Upper lobe of left lung (tissue), 6 donors: Measurements from ENCODE around the gene UBXN4. TPM values are rescaled to one million over a fixed set of nuclear protein-coding genes. Genes with fewer than 3 reads are reported as not detected.

ENCODE experiments used
- ATAC-seq, 2 donors: fragments of 200-7000 bp; cut with Tn5 transposase; one replicate each; pipeline ENCODE4 v1.9.1; 2022; ENCODE audit warnings: mild to moderate bottlenecking in 2 of 2, moderate library complexity in 2 of 2; ENCODE audit not compliant: low FRiP score in 2 of 2
- DNase-seq, 2 donors: peaks; one replicate each; pipeline ENCODE4 v3.0.0-alpha.2; 2019 to 2020
- H3K27ac ChIP-seq, 4 donors: fragments of 200-600 bp; sonication (generic); one replicate each; pipeline ENCODE4 v1.5.1; 2016 to 2019
- H3K27me3 ChIP-seq, 4 donors: fragments of 200-600 bp; sonication (generic); one replicate each; pipeline ENCODE4 v1.5.1; 2017 to 2019
- H3K36me3 ChIP-seq, 4 donors: fragments of 200-600 bp; sonication (generic); one replicate each; pipeline ENCODE4 v1.5.1; 2016 to 2019
- H3K4me1 ChIP-seq, 4 donors: fragments of 200-600 bp; sonication (generic); one replicate each; pipeline ENCODE4 v1.5.1; 2018 to 2019
- H3K4me3 ChIP-seq, 4 donors: fragments of 200-600 bp; sonication (generic); one replicate each; pipeline ENCODE4 v1.5.1; 2017 to 2019; ENCODE audit warnings: mild to moderate bottlenecking in 2 of 4, moderate library complexity in 1 of 4
- H3K9me3 ChIP-seq, 4 donors: fragments of 200-600 bp; sonication (generic); one replicate each; pipeline ENCODE4 v1.5.1; 2018 to 2019
- CTCF ChIP-seq, 6 experiments: fragments of 450-650 bp in 4 of 6; fragments of 200-600 bp in 2 of 6; sonication (generic) in 2 of 6; IDR thresholded peaks; one replicate each; pipeline ENCODE4 v1.5.1; 2016 to 2019; ENCODE audit warnings: antibody characterized with exemption in 6 of 6
- EP300 ChIP-seq, 4 donors: sonication (generic); formaldehyde crosslinking; IDR thresholded peaks; one replicate each; pipeline ENCODE4 v1.5.1; 2017; ENCODE audit warnings: antibody characterized with exemption in 4 of 4, control low read depth in 2 of 4
- POLR2A ChIP-seq, 4 donors: fragments of 450-650 bp; IDR thresholded peaks; one replicate each; pipeline ENCODE4 v1.5.1; 2016 to 2017; ENCODE audit warnings: antibody characterized with exemption in 4 of 4, mild to moderate bottlenecking in 2 of 4
- POLR2AphosphoS5 ChIP-seq, 2 donors: sonication (generic); formaldehyde crosslinking; IDR thresholded peaks; one replicate each; pipeline ENCODE4 v1.5.1; 2017; ENCODE audit warnings: antibody characterized with exemption in 2 of 2
- WGBS, 2 donors: methylation state at CpG; one replicate each; pipeline ENCODE4 v1.1.5; 2017 to 2018; 5-methylcytosine and 5-hydroxymethylcytosine counted together
- total RNA-seq, 6 donors: library from RNA; depleted of rRNA in 4 of 6; stranded (reverse); fragments of >200 nt in 4 of 6; gene quantifications; one replicate each; pipeline versions ENCODE4 v1.1.0 to v1.2.1, GENCODE V29; 2016 to 2021
- donor health status: DM: no; HTN: no; CAD: no; lungs with moderate emphysema.
- donor health status: DM: no; HTN: yes; CAD: no; lungs with severe emphysema.

Gene UBXN4
- total RNA-seq, 6 donors from 2014 or later: 34.0 to 101 (median 67.8) TPM

GRCh38 chr2:135755573-135755972 is 13.9 kb downstream of the UBXN4 start:
- TF ChIP-seq POLR2AphosphoS5 (IDR thresholded peaks at IDR 0.05): no peak
- TF ChIP-seq POLR2A (IDR thresholded peaks at IDR 0.05): no peak
- no peak for TF ChIP-seq EP300 (IDR thresholded peaks at IDR 0.05)
- no peak for TF ChIP-seq CTCF (IDR thresholded peaks at IDR 0.05)

DNA sequence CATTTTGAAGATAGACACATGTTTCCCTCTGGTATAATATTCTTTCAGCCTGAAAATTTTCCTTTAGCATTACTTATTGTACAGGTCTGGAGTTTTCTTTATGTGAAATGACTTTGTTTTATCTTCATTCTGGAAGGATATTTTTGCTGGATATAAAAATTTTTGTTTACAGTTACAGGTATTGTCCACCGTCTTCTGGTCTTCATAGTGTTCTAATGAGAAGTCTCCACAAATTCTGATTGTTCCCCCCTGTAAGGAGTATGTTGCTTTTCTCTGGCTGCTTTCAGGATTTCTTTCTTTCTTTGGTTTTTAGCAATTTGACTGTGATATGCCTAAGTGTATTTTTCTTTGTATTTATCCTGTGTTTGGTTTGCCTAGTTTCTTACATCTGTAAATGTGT is 15.0 kb downstream of the UBXN4 start:
- no peak for ATAC-seq
- Histone ChIP-seq H3K4me1 (no peaks in the 10 kb centered on the region), H3K9me3 (peaks cover 2 to 10% (median 9%) of the 10 kb centered on the region in 4 donors), H3K27ac (no peak overlapping the region), H3K27me3 (no peaks in the 10 kb centered on the region), H3K36me3 (peaks cover 20 to 99% (median 70%) of the 10 kb centered on the region in 4 donors), H3K4me3 (no peak overlapping the region)
- DNase-seq: no peak
- WGBS, 2 donors: 100% methylated on average over 1 of the region's 1 CpG
- TF ChIP-seq CTCF (IDR thresholded peaks at IDR 0.05) (no peak), POLR2A (IDR thresholded peaks at IDR 0.05) (no peak)

More at GRCh38 chr2:135755573-135755972, 13.9 kb downstream of the UBXN4 start:
- ATAC-seq: no peak
- Histone ChIP-seq H3K36me3 (peaks cover 20 to 96% (median 62%) of the 10 kb centered on the region in 4 donors), H3K27me3 (no peaks in the 10 kb centered on the region), H3K9me3 (peaks cover 2 to 10% (median 9%) of the 10 kb centered on the region in 4 donors), H3K4me3 (no peak overlapping the region), H3K4me1 (no peaks in the 10 kb centered on the region), H3K27ac (no peak overlapping the region)
- WGBS, 2 donors: 97 to 99% methylated on average over 2 of the region's 2 CpGs
- no peak for DNase-seq

DNA sequence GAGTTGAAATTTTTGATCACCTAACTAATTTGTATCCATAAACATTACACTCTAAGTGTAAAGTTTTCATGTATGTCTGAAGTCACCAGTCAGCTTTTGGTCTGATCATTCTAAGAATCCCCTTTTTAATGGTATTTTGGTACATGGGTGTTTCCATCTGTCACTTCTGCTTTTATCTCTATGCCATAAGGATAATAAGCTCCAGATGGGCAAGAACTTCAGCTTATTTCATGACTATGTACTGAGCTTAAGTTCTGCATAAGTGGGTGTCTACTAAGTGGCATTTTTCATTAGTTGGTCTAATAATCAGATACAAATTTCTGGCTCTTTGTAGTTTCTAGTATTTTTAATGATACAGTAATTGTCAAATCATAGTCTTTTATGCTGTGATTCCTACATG is 20.4 kb downstream of the UBXN4 start:
- DNase-seq: no peak
- Histone ChIP-seq H3K9me3 (peaks cover 0 to 5% (median under 1%) of the 10 kb centered on the region in 4 donors), H3K4me3 (no peak overlapping the region), H3K36me3 (peaks cover 13 to 99% (median 69%) of the 10 kb centered on the region in 4 donors), H3K27me3 (no peaks in the 10 kb centered on the region), H3K4me1 (no peaks in the 10 kb centered on the region), H3K27ac (no peak overlapping the region)
- TF ChIP-seq POLR2A (IDR thresholded peaks at IDR 0.05) (no peak), POLR2AphosphoS5 (IDR thresholded peaks at IDR 0.05) (no peak), CTCF (IDR thresholded peaks at IDR 0.05) (no peak), EP300 (IDR thresholded peaks at IDR 0.05) (no peak)
- no peak for ATAC-seq

- peaks cover 0 to under 1% (median 0%) of the 10 kb centered on the region in 4 donors for H3K9me3 ChIP-seq
- ATAC-seq (no peak), DNase-seq (no peak)
- H3K27ac ChIP-seq: no peak overlapping the region
- WGBS, 2 donors: 80 to 100% methylated on average over 1 of the region's 1 CpG
- H3K27me3 ChIP-seq: no peaks in the 10 kb centered on the region
- H3K36me3 ChIP-seq: peaks cover 13 to 99% (median 67%) of the 10 kb centered on the region in 4 donors
- H3K4me3 ChIP-seq: no peak overlapping the region
- TF ChIP-seq POLR2AphosphoS5 (IDR thresholded peaks at IDR 0.05) (no peak), POLR2A (IDR thresholded peaks at IDR 0.05) (no peak), CTCF (IDR thresholded peaks at IDR 0.05) (no peak), EP300 (IDR thresholded peaks at IDR 0.05) (no peak)
- no peaks in the 10 kb centered on the region for H3K4me1 ChIP-seq
These were observed 20.9 kb downstream of the UBXN4 start for GRCh38 chr2:135762530-135762929.

DNA sequence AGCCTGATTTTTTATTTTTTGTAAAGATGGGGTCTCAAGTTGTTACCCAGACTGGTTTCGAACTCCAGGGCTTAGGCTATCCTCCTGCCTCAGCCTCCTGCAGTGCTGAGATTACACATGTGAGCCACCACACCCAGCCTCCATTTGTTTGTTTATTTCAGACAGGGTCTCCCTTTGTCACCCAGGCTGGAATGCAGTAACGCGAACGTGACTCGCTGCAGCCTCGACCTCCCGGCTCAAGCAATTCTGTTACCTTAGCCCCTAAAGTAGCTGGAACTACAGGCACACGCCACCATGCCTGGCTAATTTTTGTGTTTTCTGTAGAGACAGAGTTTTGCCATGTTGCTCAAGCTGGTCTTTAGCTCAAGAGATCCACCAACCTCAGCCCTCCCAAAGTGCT is 27.2 kb downstream of the UBXN4 start:
- ATAC-seq (no peak), DNase-seq (peak in 1 of 2 donors; percentile 12)
- Histone ChIP-seq H3K9me3 (no peaks in the 10 kb centered on the region), H3K4me3 (no peak overlapping the region), H3K27me3 (no peaks in the 10 kb centered on the region), H3K4me1 (no peaks in the 10 kb centered on the region), H3K36me3 (peaks cover 26 to 97% (median 66%) of the 10 kb centered on the region in 4 donors), H3K27ac (no peak overlapping the region)
- TF ChIP-seq EP300 (IDR thresholded peaks at IDR 0.05) (no peak), CTCF (IDR thresholded peaks at IDR 0.05) (no peak), POLR2A (IDR thresholded peaks at IDR 0.05) (no peak), POLR2AphosphoS5 (IDR thresholded peaks at IDR 0.05) (no peak)
- WGBS, 2 donors: 95% methylated on average over 8 of the region's 8 CpGs
